Central memory CD8-positive, alpha-beta T cell (primary cell): Measurements from ENCODE around the gene EDEM1.

Experiments used
- ATAC-seq: fragments of 150-1000 bp; cut with Tn5 transposase; replicated peaks from 2 replicates; pipeline ENCODE4 v1.10.0; 2022; ENCODE audit warnings: mild to moderate bottlenecking, moderate FRiP score, moderate number of reproducible peaks; ENCODE audit not compliant: poor library complexity, severe bottlenecking; ENCODE audit errors: extremely low read depth
- DNase-seq, 2 donors: peaks; one replicate each; pipeline ENCODE4 v3.0.0; 2021; ENCODE audit warnings: low spot score in 2 of 2
- H3K27ac Mint-ChIP-seq: one replicate; pipeline ENCODE4 v1.8.0; 2022; ENCODE audit warnings: low read depth, mild to moderate bottlenecking, moderate library complexity, mixed read lengths
- H3K27me3 Mint-ChIP-seq: one replicate; pipeline ENCODE4 v1.8.0; 2022; ENCODE audit warnings: mixed read lengths
- H3K36me3 Mint-ChIP-seq: one replicate; pipeline ENCODE4 v1.8.0; 2022; ENCODE audit warnings: mild to moderate bottlenecking, moderate library complexity, mixed read lengths; ENCODE audit not compliant: insufficient read depth
- H3K4me1 Mint-ChIP-seq: one replicate; pipeline ENCODE4 v1.8.0; 2022; ENCODE audit warnings: mixed read lengths
- H3K4me3 Mint-ChIP-seq: one replicate; pipeline ENCODE4 v1.8.0; 2022; ENCODE audit warnings: mild to moderate bottlenecking, moderate library complexity, mixed read lengths
- H3K9me3 Mint-ChIP-seq: one replicate; pipeline ENCODE4 v1.8.0; 2022; ENCODE audit warnings: mixed read lengths

Gene EDEM1

DNA sequence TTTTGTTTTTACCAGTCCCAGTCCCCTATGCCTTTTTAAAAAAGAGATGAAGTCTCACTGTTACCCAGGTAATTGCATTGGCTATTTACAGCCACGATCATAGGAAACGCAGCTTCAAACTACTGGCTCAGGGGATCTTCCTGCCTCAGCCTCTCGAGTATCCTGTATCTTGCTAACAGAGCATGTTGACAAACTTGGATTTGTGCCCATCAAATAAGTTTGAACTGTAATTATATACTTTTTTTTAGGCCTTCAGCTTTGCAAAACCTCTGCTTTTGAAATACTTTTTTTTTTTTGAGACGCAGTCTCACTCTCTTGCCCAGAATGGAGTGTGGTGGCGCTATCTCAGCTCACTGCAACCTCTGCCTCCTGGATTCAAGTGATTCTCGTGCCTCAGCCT lies 3.0 kb upstream of the EDEM1 start:
- no peak for ATAC-seq
- Mint-ChIP-seq H3K27me3 (no peaks in the 10 kb centered on the region), H3K4me1 (peaks cover 19% of the 10 kb centered on the region), H3K9me3 (no peaks in the 10 kb centered on the region), H3K36me3 (peaks cover 26% of the 10 kb centered on the region), H3K27ac (no peak overlapping the region), H3K4me3 (no peak overlapping the region)
- no peak for DNase-seq

DNA sequence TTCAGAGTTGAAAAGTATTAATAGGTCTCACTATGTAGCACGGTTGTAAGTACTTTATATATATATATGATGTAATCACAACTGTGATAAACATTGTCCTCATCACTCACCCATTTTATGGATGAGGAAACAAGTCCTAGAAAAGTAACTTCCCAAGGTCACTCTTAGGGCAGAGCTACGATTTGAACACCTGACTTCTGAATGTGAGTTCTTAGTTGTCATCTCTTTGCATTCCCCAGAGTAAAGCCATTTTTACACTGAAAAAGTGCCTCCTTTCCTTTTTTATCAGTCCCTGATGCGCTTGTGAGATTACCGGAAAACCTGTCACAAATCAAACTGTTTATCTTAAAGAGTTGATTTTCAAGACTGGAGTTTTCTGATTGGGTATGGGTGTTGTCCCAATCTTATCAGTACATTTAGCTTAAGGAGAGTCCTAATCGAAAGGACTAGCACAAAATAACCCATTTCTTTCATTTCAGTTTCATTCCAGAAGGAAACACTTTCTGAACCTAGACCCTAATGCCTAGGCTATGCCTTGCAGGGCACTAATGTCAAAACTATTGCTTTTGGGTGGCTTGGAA lies 2.3 kb upstream of the EDEM1 start:
- no peaks in the 10 kb centered on the region for H3K9me3 Mint-ChIP-seq
- no peak for DNase-seq
- H3K27me3 Mint-ChIP-seq, result no peaks in the 10 kb centered on the region
- no peak overlapping the region for H3K27ac Mint-ChIP-seq
- H3K4me1 Mint-ChIP-seq, result peaks cover 25% of the 10 kb centered on the region
- peaks cover 21% of the 10 kb centered on the region for H3K36me3 Mint-ChIP-seq
- no peak overlapping the region for H3K4me3 Mint-ChIP-seq
- no peak for ATAC-seq

GRCh38 chr3:5186089-5186857 lies 1.2 kb upstream of the EDEM1 start:
- H3K27me3 Mint-ChIP-seq, result no peaks in the 10 kb centered on the region
- peak overlapping the region; percentile 99 for H3K4me3 Mint-ChIP-seq
- H3K27ac Mint-ChIP-seq, result no peak overlapping the region
- H3K36me3 Mint-ChIP-seq, result peaks cover 17% of the 10 kb centered on the region
- DNase-seq, result no peak
- no peak for ATAC-seq
- no peaks in the 10 kb centered on the region for H3K9me3 Mint-ChIP-seq
- H3K4me1 Mint-ChIP-seq, result peaks cover 30% of the 10 kb centered on the region

- Mint-ChIP-seq H3K36me3 (peaks cover 17% of the 10 kb centered on the region), H3K27ac (peak overlapping the region; percentile 98), H3K27me3 (no peaks in the 10 kb centered on the region), H3K4me1 (peaks cover 33% of the 10 kb centered on the region), H3K9me3 (no peaks in the 10 kb centered on the region), H3K4me3 (peak overlapping the region; percentile 99)
- ATAC-seq (no peak), DNase-seq (no peak)
Observed at GRCh38 chr3:5186858-5187155, 700 bp upstream of the EDEM1 start.

GRCh38 chr3:5187920-5188418 lies 462 bp downstream of the EDEM1 start:
- DNase-seq (peak; percentile 34 to 35), ATAC-seq (peak; percentile 37)
- Mint-ChIP-seq H3K36me3 (peaks cover 20% of the 10 kb centered on the region), H3K4me3 (peak overlapping the region; percentile 99), H3K9me3 (no peaks in the 10 kb centered on the region), H3K27ac (peak overlapping the region; percentile 98), H3K27me3 (no peaks in the 10 kb centered on the region), H3K4me1 (peaks cover 45% of the 10 kb centered on the region)

DNA sequence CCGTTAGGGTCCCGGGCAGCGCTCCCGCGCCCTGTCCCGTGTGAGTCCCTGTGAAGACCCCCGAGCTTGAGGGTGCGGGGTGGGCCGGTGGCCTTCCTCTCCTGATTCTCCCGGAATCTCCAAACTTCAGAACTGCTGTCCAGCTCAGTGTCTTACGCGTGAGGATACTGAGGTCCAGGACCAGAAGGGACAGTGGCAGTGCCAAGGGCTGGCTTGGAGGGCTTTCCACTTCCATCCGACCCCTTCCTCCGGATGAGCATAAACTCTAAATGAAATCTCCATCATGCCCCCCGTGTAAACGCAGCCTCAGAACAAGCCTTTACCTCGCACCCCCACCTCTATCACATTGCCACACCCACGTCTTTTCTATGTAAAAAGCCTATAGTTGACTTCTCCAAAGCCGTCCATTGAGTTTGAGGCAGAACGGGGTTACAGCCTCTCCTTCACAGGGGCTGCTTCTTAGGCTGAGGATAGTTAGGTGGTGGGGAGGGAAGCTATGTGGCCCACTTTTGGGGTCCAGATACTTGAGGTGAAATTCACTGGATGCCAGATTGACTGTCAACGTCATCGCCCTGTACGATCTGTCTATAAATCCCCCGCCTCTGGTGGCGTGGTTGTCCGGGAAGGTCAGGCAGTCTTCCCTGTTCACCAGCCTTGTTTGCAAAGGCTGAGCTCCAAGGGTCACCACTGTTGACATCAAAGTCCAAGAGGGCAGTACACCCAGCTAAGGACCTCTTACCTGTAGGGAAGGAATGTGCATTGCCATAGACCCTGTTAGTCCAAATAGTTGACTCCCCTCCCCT lies 1.1 kb downstream of the EDEM1 start:
- Mint-ChIP-seq H3K9me3 (no peaks in the 10 kb centered on the region), H3K27me3 (no peaks in the 10 kb centered on the region), H3K27ac (peak overlapping the region; percentile 98), H3K36me3 (peaks cover 20% of the 10 kb centered on the region), H3K4me3 (peak overlapping the region; percentile 99), H3K4me1 (peaks cover 48% of the 10 kb centered on the region)
- DNase-seq (peak; percentile 24 to 47), ATAC-seq (peak; percentile 35)

DNA sequence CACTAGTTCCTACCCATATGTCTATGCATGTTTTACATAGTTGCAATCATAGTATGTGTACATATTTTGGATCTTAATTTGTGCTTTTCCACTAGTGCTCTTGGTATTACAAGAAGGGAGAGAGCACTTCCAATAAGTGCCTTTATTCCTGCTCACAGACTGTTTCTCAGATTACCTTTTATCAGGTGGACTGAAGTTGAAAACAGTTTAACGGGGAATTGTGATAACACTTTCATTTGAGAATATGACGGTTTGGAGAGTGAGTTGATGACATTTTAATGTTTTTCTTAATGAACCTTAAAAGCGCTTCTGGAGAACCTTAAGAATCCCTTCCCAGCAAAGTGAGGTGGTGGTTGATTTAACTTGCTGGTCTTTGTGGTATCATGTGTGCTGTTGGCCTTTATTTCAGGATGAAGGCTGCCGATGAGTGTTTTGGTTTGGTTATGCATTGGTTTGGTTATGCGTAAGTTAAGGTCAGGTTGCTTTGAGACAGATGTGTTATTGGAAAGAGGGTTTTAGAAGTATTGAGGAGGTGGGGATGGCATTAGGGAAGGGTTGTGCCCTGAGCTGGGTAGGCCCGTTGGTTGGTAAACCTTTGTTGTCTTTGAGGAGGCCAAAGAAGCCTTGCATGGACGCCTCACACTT lies 2.8 kb downstream of the EDEM1 start:
- Mint-ChIP-seq H3K9me3 (no peaks in the 10 kb centered on the region), H3K27ac (peak overlapping the region; percentile 98), H3K36me3 (peaks cover 26% of the 10 kb centered on the region), H3K4me3 (peak overlapping the region; percentile 99), H3K4me1 (peaks cover 65% of the 10 kb centered on the region), H3K27me3 (no peaks in the 10 kb centered on the region)
- ATAC-seq, result no peak
- DNase-seq, result no peak

GRCh38 chr3:5191555-5192304 lies 4.2 kb downstream of the EDEM1 start:
- no peak for DNase-seq
- H3K4me3 Mint-ChIP-seq, result peak overlapping the region; percentile 26

DNA sequence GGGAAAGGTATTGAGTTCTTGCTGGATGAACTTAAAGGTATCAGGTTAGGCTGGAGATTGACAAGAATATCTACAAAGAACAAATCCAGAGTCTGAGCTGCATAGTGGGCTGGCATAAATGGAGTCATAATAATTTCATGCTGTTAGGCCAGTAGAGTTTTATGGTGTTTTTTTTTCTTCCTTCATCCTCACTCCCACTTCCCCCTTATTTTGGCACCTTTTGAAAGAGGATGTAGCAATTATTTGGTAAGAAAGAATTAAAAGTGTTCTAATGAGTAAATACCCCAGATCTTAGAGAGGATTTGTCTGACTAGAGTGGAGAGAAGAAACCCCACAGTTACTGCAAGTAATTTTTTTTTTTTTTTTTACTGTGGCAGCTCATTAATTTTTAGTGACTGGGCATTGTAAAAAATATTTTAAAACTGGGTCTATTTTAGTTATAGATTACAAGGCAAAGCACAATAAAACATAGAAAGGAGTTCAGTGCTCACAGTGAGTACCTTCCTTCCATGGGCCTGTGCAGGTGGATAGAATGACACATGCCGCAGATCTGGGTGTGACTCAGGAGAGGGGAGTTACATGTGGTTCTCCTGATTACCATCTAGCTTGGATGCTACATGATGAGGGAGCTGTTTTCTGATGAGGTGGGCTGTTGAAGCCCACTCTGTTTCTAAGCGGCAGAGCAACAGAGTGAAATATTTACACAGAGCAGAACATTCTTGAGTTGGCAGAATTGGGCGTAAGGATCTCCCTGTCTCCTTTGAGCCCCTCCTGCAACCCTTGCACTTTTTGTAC lies 5.3 kb downstream of the EDEM1 start:
- Mint-ChIP-seq H3K4me1 (peaks cover 77% of the 10 kb centered on the region), H3K27ac (peak overlapping the region; percentile 49), H3K4me3 (peak overlapping the region; percentile 26), H3K9me3 (no peaks in the 10 kb centered on the region), H3K36me3 (peaks cover 32% of the 10 kb centered on the region), H3K27me3 (no peaks in the 10 kb centered on the region)
- DNase-seq (no peak), ATAC-seq (no peak)

More at GRCh38 chr3:5191555-5192304, 4.2 kb downstream of the EDEM1 start:
- Mint-ChIP-seq H3K27me3 (no peaks in the 10 kb centered on the region), H3K4me1 (peaks cover 72% of the 10 kb centered on the region), H3K9me3 (no peaks in the 10 kb centered on the region), H3K27ac (peak overlapping the region; percentile 49), H3K36me3 (peaks cover 34% of the 10 kb centered on the region)
- ATAC-seq, result no peak

- DNase-seq (no peak), ATAC-seq (no peak)
- Mint-ChIP-seq H3K4me3 (peak overlapping the region; percentile 47), H3K4me1 (peaks cover 83% of the 10 kb centered on the region), H3K36me3 (peaks cover 35% of the 10 kb centered on the region), H3K9me3 (no peaks in the 10 kb centered on the region), H3K27ac (peak overlapping the region; percentile 82), H3K27me3 (no peaks in the 10 kb centered on the region)
Observed at GRCh38 chr3:5194341-5194740, 6.8 kb downstream of the EDEM1 start.

GRCh38 chr3:5194801-5195509 lies 7.4 kb downstream of the EDEM1 start:
- Mint-ChIP-seq H3K4me3 (peak overlapping the region; percentile 47), H3K36me3 (peaks cover 38% of the 10 kb centered on the region)
- ATAC-seq, result peak; percentile 57

More at GRCh38 chr3:5194801-5195509, 7.4 kb downstream of the EDEM1 start:
- Mint-ChIP-seq H3K27me3 (no peaks in the 10 kb centered on the region), H3K9me3 (no peaks in the 10 kb centered on the region), H3K27ac (peak overlapping the region; percentile 82), H3K4me1 (peaks cover 80% of the 10 kb centered on the region)
- no peak for DNase-seq
